ENCODE measurements around the gene VGLL4.
A peak's percentile ranks its signal among the peaks of the same experiment; 100 is the strongest.

Gene VGLL4

DNA sequence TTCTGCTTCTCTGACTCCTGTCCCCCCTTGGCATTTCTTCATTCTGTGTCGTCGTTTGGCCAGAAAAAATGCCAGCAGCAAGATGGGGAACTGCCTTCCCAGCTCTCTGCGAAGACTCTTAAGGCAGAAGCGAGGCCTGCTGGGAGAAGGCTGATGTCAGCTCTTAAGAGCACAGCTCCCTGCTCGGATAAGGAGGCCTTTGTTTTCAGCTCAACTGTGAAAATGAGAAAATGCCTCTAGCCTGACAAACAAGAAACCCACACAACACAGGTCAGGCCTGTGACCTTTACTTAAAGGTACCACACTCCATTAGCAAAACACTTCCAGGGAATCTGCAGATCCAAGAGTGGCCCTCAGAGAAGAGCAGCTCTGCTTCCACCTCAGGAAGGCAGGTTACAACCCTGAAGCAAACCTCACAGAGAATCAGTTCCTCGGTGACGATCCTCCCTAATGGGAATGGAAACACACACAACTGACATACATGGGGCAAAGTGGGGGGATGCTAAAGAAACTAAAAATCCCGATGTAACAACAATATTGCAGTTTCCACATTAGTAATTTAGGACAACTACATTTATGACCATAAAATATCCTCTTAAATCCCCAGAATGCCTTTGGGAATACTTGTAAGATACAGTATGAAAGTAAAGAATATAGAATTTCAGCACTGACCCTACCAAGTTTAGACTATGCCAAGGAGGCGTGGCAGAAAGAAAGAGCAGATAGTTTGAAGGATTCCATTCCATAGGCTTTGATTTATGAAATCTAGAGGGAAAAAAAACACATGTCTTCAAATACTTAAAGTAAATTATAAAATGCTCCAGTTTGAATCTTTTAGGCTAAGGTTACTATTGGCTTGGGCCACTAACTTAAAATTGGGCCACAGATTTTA is 52.1 kb downstream of the VGLL4 start:
- no peaks in the 10 kb centered on the region for H3K27me3 ChIP-seq (ENCODE audit: control insufficient read depth in 1 of 2, insufficient read depth in 2 of 2, low read length in 2 of 2)
- H3K4me3 ChIP-seq (ENCODE audit: low read depth in 1 of 2, low read length in 2 of 2), result peak overlapping the region in 1 of 2 donors; percentile 37
- H3K9me3 ChIP-seq (ENCODE audit: low read length), result no peaks in the 10 kb centered on the region
- no peaks in the 10 kb centered on the region for H3K36me3 ChIP-seq (ENCODE audit: insufficient read depth, low read length)
- peaks cover 84% of the 10 kb centered on the region for H3K4me1 ChIP-seq (ENCODE audit: insufficient read depth, low read length)
- H3K9ac ChIP-seq (ENCODE audit: low read length), result peak overlapping the region; percentile 51
- peak overlapping the region; percentile 70 for H3K27ac ChIP-seq (ENCODE audit: low read depth, low read length)

DNA sequence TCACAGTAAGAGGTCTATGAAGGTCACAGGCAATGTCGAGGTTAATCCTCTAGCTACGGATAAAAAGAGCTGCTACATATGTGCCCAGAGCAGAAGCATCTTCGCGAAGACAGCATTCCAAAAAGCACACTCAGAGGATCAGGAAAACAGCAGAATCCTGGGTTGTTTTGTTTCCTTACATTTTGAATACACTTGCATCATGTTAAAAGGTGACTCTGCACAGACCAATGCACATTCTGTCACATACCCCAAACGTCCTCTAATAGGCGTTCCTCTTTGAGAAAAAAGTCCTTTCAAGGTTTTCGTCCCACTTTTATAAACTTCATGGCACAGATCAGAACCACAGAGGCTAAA is 52.7 kb downstream of the VGLL4 start:
- peak overlapping the region; percentile 6 for H3K9ac ChIP-seq (ENCODE audit: low read length)
- H3K27ac ChIP-seq (ENCODE audit: low read depth, low read length), result peak overlapping the region; percentile 70
- peaks cover 82% of the 10 kb centered on the region for H3K4me1 ChIP-seq (ENCODE audit: insufficient read depth, low read length)
- H3K9me3 ChIP-seq (ENCODE audit: low read length), result no peaks in the 10 kb centered on the region
- no peaks in the 10 kb centered on the region for H3K36me3 ChIP-seq (ENCODE audit: insufficient read depth, low read length)
- H3K4me3 ChIP-seq (ENCODE audit: low read depth in 1 of 2, low read length in 2 of 2), result peak overlapping the region in 1 of 2 donors; percentile 37
- H3K27me3 ChIP-seq (ENCODE audit: control insufficient read depth in 1 of 2, insufficient read depth in 2 of 2, low read length in 2 of 2), result no peaks in the 10 kb centered on the region

DNA sequence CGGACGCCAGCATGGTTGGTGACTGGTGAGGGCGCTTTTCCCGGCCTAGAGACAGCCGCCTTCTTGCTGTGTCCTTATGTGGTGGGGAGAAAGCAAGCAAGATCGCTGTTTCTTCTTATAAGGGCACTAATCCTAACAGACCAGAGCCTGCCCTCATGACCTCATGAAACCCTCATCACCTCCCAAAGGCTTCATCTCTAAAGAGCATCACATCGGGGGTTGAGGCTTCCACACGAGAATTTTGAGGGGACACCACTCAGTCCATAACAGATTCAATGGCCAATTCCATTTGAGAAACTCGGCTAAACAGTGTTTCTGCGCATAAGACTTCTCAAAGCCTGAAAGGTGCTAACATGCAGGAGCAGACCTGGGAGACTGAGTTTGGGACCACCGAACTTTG is 54.0 kb downstream of the VGLL4 start:
- Histone ChIP-seq H3K27me3 (ENCODE audit: control insufficient read depth in 1 of 2, insufficient read depth in 2 of 2, low read length in 2 of 2) (no peaks in the 10 kb centered on the region), H3K9ac (ENCODE audit: low read length) (no peak overlapping the region), H3K36me3 (ENCODE audit: insufficient read depth, low read length) (no peaks in the 10 kb centered on the region), H3K4me3 (ENCODE audit: low read depth in 1 of 2, low read length in 2 of 2) (peak overlapping the region in 1 of 2 donors; percentile 37), H3K27ac (ENCODE audit: low read depth, low read length) (peak overlapping the region; percentile 70), H3K4me1 (ENCODE audit: insufficient read depth, low read length) (peaks cover 82% of the 10 kb centered on the region), H3K9me3 (ENCODE audit: low read length) (no peaks in the 10 kb centered on the region)

DNA sequence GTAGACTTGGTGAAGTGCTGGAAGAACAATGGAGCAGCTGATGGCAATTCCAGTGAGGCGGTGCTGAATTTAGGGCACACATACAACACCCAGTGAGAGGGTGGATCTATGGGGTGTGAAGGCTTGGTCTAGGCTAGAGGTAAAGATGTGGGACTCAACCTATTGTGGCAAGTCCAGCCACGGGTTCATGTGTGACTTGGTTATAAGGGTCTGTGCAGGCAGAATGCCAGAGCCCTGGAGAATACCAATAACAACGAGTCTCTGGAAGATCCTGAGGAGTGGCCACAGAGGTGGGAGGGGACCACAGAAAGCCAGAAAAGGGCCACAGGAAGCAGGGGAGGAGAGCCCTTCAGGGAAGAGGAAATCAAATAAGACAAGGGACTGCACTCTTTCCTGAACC is 55.0 kb downstream of the VGLL4 start:
- no peak overlapping the region for H3K9ac ChIP-seq (ENCODE audit: low read length)
- H3K4me1 ChIP-seq (ENCODE audit: insufficient read depth, low read length), result peaks cover 79% of the 10 kb centered on the region
- H3K9me3 ChIP-seq (ENCODE audit: low read length), result no peaks in the 10 kb centered on the region
- H3K27ac ChIP-seq (ENCODE audit: low read depth, low read length), result peak overlapping the region; percentile 5
- no peaks in the 10 kb centered on the region for H3K27me3 ChIP-seq (ENCODE audit: control insufficient read depth in 1 of 2, insufficient read depth in 2 of 2, low read length in 2 of 2)
- H3K4me3 ChIP-seq (ENCODE audit: low read depth in 1 of 2, low read length in 2 of 2), result no peak overlapping the region
- H3K36me3 ChIP-seq (ENCODE audit: insufficient read depth, low read length), result no peaks in the 10 kb centered on the region

DNA sequence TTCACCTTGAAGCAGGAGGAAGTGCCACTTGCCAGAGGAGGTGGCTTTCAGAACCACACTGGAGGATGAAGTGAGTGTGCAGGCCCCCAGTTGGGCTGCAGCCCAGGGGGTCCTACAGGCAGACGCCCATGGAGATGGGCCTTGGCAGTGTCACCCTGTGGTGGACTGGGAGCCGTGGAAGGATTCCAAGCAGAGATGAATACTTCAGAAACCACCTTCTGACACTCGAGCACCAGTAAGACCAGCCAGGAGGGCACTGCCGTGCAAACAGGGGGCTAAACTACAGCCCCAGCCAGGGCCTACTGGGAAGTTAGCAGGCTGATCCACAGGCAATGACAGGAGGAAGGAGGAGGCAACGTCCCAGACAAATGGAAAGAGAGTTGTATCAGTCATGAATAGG is 55.4 kb downstream of the VGLL4 start:
- H3K9me3 ChIP-seq (ENCODE audit: low read length), result no peaks in the 10 kb centered on the region
- H3K4me3 ChIP-seq (ENCODE audit: low read depth in 1 of 2, low read length in 2 of 2), result peak overlapping the region in 1 of 2 donors; percentile 10
- H3K4me1 ChIP-seq (ENCODE audit: insufficient read depth, low read length), result peaks cover 79% of the 10 kb centered on the region
- H3K36me3 ChIP-seq (ENCODE audit: insufficient read depth, low read length), result no peaks in the 10 kb centered on the region
- H3K9ac ChIP-seq (ENCODE audit: low read length), result no peak overlapping the region
- H3K27ac ChIP-seq (ENCODE audit: low read depth, low read length), result peak overlapping the region; percentile 5
- H3K27me3 ChIP-seq (ENCODE audit: control insufficient read depth in 1 of 2, insufficient read depth in 2 of 2, low read length in 2 of 2), result no peaks in the 10 kb centered on the region

DNA sequence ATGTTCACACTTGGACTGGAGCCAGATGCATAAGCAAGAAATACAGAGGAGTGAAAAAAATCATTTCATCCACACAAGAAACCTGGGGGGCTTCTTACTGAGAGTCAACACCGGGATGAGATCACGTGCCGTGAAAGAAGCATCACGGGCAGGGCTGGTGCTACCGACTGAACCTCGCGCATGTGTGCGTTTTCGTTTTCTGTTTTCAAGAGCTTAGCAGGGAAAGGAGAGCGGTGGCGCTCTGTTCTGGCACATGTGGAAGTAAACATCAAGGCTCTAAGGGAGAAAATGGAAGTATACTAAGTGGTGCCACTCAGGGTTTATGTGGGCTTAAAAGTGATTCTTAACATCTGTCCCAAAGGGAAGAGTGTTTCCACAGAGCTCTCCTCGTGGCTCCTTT is 55.9 kb downstream of the VGLL4 start:
- Histone ChIP-seq H3K4me1 (ENCODE audit: insufficient read depth, low read length) (peaks cover 79% of the 10 kb centered on the region), H3K36me3 (ENCODE audit: insufficient read depth, low read length) (no peaks in the 10 kb centered on the region), H3K27me3 (ENCODE audit: control insufficient read depth in 1 of 2, insufficient read depth in 2 of 2, low read length in 2 of 2) (no peaks in the 10 kb centered on the region), H3K9ac (ENCODE audit: low read length) (no peak overlapping the region), H3K4me3 (ENCODE audit: low read depth in 1 of 2, low read length in 2 of 2) (peak overlapping the region in 1 of 2 donors; percentile 10), H3K9me3 (ENCODE audit: low read length) (no peaks in the 10 kb centered on the region), H3K27ac (ENCODE audit: low read depth, low read length) (peak overlapping the region; percentile 5)

DNA sequence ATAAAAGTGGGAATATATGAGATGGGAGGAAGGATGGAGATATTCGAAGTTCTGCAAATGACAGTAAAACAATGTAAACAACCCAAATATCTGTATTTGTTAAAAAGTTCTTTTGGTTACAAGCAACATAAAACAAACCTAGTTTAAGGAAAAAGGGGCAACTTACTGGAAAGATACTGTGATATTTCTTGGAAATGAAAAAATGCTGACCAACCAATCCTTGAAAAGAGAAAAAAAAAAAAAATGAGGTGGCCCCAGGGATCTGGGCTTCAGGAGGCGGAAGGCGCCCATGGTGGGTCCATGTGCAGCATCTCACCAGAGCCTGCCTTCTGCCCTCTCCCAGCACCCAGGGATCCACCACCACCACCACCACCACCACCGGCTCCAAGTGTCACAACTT is 59.1 kb downstream of the VGLL4 start:
- Histone ChIP-seq H3K9me3 (ENCODE audit: low read length) (no peaks in the 10 kb centered on the region), H3K4me1 (ENCODE audit: insufficient read depth, low read length) (peaks cover 72% of the 10 kb centered on the region), H3K27ac (ENCODE audit: low read depth, low read length) (no peak overlapping the region), H3K36me3 (ENCODE audit: insufficient read depth, low read length) (no peaks in the 10 kb centered on the region), H3K27me3 (ENCODE audit: control insufficient read depth in 1 of 2, insufficient read depth in 2 of 2, low read length in 2 of 2) (no peaks in the 10 kb centered on the region), H3K4me3 (ENCODE audit: low read depth in 1 of 2, low read length in 2 of 2) (no peak overlapping the region), H3K9ac (ENCODE audit: low read length) (no peak overlapping the region)

DNA sequence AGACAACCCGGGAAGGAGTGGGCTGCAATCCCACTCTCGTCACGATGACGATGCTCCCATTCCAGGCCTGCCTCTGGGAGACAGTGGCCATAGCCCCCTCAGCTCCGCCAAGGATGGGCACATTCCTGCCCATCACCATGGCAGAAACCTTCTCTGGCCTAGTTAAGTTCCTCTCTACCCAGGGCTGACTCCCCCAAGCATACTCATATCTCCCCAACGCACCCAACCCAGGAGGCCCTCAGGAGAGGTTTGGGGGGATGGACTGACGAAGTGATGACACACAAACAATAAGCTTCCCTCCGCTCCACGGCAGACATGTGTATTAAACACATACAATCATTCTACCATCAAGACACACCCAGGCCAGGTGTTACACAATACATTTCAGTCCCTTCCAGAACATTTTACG is 60.1 kb downstream of the VGLL4 start:
- no peak overlapping the region for H3K9ac ChIP-seq (ENCODE audit: low read length)
- no peaks in the 10 kb centered on the region for H3K9me3 ChIP-seq (ENCODE audit: low read length)
- H3K4me3 ChIP-seq (ENCODE audit: low read depth in 1 of 2, low read length in 2 of 2), result no peak overlapping the region
- peak overlapping the region; percentile 62 for H3K27ac ChIP-seq (ENCODE audit: low read depth, low read length)
- peaks cover 66% of the 10 kb centered on the region for H3K4me1 ChIP-seq (ENCODE audit: insufficient read depth, low read length)
- H3K36me3 ChIP-seq (ENCODE audit: insufficient read depth, low read length), result no peaks in the 10 kb centered on the region
- no peaks in the 10 kb centered on the region for H3K27me3 ChIP-seq (ENCODE audit: control insufficient read depth in 1 of 2, insufficient read depth in 2 of 2, low read length in 2 of 2)

DNA sequence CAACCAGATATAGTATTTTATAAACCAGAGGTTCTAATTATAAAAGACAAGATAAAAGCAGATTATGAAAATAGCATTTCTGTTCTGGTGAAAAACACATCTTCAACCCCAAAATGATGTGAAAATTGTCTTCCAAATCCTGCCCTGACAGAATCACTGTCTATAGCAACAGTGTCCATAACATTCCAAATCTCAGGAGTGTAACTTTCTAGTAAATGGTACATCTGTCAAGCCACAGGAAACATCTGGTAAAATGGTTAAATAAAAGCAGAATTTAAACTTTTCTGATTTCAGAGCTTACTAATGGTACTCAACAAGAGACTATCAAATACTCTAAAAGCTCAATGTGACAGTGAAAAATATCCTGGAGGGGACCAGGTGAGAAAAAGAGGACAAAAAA is 60.5 kb downstream of the VGLL4 start:
- H3K9me3 ChIP-seq (ENCODE audit: low read length), result no peaks in the 10 kb centered on the region
- H3K27me3 ChIP-seq (ENCODE audit: control insufficient read depth in 1 of 2, insufficient read depth in 2 of 2, low read length in 2 of 2), result no peaks in the 10 kb centered on the region
- no peaks in the 10 kb centered on the region for H3K36me3 ChIP-seq (ENCODE audit: insufficient read depth, low read length)
- H3K4me1 ChIP-seq (ENCODE audit: insufficient read depth, low read length), result peaks cover 62% of the 10 kb centered on the region
- peak overlapping the region in 1 of 2 donors; percentile 22 for H3K4me3 ChIP-seq (ENCODE audit: low read depth in 1 of 2, low read length in 2 of 2)
- H3K27ac ChIP-seq (ENCODE audit: low read depth, low read length), result peak overlapping the region; percentile 62
- H3K9ac ChIP-seq (ENCODE audit: low read length), result no peak overlapping the region

DNA sequence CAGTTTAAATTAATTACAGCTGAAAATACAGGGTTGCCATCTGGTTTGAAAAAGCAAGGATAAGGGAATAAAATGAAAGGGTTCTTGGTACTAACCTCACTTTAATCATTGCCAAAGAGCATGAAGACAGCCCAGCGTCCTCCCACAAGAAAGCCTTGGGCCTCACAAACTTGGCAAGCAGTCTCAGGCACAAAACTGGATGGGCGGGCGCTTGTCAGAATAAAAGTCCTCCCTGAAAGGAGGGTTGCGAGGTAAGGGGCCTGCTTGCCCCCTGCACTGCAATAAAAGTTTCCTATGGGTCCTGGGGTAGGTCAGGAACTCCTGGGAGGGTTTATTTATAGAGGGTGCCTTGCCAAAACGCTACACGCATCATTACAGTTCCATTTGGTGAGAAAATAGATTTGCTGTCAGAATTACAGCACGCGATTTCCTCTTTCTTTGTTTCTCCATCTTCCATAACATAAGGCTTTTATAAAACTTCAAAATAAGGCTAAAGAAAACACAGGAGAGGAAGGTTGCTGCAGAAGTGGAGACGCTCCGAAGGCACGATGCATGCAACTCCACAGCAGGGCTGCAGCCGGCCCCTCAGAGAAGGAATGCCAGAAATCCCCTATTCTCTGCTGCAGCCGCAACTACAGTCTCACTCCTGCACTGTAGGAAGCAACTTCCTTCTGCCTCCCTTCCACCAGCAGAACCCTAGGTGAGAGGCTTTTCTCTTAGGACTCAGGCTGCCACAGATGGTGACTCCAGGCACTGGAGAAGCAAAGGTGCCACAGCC is 61.3 kb downstream of the VGLL4 start:
- H3K36me3 ChIP-seq (ENCODE audit: insufficient read depth, low read length), result no peaks in the 10 kb centered on the region
- peak overlapping the region; percentile 4 for H3K9ac ChIP-seq (ENCODE audit: low read length)
- H3K4me3 ChIP-seq (ENCODE audit: low read depth in 1 of 2, low read length in 2 of 2), result peak overlapping the region; percentile 22 to 43
- H3K27ac ChIP-seq (ENCODE audit: low read depth, low read length), result peak overlapping the region; percentile 62
- peaks cover 53% of the 10 kb centered on the region for H3K4me1 ChIP-seq (ENCODE audit: insufficient read depth, low read length)
- no peaks in the 10 kb centered on the region for H3K27me3 ChIP-seq (ENCODE audit: control insufficient read depth in 1 of 2, insufficient read depth in 2 of 2, low read length in 2 of 2)
- no peaks in the 10 kb centered on the region for H3K9me3 ChIP-seq (ENCODE audit: low read length)

DNA sequence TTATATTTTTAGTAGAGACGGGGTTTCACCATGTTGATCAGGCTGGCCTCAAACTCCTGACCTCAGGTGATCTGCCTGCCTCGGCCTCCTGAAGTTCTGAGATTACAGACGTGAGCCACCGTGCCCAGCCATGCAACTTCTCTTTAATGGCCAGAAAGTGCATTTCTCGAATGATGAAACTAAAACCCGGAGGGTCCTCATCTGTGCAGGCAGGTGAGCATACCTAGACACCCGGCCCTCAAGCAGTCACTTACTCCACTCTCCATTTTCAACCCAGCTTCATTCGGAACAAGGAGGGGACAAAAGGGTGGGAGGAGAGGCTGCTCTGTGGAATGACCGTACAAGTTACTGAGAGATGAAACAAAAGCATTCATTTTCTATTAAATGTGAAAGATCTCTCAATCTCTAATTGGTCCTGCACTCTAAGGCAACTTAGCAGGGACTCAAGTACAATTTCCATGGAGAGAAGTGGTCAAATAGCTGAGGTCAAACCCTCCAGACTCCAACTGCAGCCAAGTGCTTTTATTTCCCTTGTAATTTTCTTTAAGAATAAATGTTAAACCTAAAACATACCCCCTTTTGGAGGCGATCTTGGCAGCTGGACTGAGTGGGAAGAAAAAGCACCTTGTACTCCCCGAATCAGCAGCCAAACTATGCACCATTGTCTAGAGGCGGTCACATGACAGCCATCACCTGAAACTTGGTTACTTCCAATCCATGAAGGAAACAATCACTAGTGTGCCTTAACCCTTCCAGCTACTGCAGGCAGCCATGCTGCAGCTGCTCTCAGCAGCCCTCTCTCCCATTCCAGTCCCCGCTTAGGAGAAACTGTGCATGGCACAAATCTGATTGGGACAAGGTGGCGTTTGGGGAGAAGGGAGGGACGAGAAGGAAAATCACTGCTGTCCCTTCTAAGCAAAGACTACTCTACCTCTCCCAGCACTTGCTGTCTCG is 62.2 kb downstream of the VGLL4 start:
- Histone ChIP-seq H3K4me1 (ENCODE audit: insufficient read depth, low read length) (peaks cover 51% of the 10 kb centered on the region), H3K27me3 (ENCODE audit: control insufficient read depth in 1 of 2, insufficient read depth in 2 of 2, low read length in 2 of 2) (no peaks in the 10 kb centered on the region), H3K9ac (ENCODE audit: low read length) (peak overlapping the region; percentile 4), H3K4me3 (ENCODE audit: low read depth in 1 of 2, low read length in 2 of 2) (peak overlapping the region; percentile 22 to 43), H3K36me3 (ENCODE audit: insufficient read depth, low read length) (no peaks in the 10 kb centered on the region), H3K27ac (ENCODE audit: low read depth, low read length) (peak overlapping the region; percentile 62), H3K9me3 (ENCODE audit: low read length) (no peaks in the 10 kb centered on the region)
